Measurements from ENCODE around the gene HLA-DPB1. TPM values are rescaled to one million over a fixed set of nuclear protein-coding genes. Genes with fewer than 3 reads are reported as not detected.

Gene HLA-DPB1
- 236 and 601 TPM in 2 replicates for total RNA-seq (2014; rRNA removed; shearing (Covaris generic); ENCODE audit: low replicate concordance)

DNA sequence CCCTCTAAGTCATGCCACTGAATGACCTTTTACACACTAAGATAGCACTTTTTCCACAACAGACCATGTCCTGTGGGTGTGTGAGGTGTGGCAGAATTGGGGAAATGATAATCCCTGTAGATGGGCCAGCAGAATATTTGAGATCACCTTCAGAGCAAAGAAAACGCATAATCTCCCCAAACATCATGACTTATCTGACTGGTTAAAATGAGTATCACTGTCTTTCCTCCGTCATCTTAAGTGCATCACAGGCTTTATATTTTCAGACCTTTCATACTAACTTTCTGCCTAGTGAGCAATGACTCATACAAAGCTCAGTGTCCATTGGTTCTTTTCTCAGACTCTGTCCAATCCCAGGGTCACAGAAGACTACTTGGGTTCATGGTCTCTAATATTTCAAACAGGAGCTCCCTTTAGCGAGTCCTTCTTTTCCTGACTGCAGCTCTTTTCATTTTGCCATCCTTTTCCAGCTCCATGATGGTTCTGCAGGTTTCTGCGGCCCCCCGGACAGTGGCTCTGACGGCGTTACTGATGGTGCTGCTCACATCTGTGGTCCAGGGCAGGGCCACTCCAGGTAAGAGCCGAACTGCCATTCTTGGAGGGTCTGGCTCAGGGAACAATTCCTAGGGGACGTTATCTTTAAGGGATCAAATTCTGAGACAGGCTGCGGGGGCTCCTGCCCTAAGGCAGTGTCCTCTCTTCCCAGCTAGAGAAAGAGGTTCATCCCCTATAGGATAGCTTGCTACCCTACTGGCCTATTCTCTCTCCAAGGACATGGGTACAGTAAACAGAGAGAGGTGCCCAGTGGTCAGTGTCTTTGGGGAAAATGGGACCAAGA, at the start of gene HLA-DPB1:
TSS of gene HLA-DPB1 (plus strand) at position 423 of the 838 bp plus-strand sequence. CDS start at position 475, 52 bp downstream.
- peak within 1 kb of the TSS; percentile 82 for H3K9ac ChIP-seq (ENCODE audit: low read length)
- peaks cover 60% of the 10 kb centered on the region for H3K4me1 ChIP-seq (ENCODE audit: low read length)
- H3K79me2 ChIP-seq (ENCODE audit: low read length), result peaks cover 57% of the 10 kb centered on the region
- no peaks in the 10 kb centered on the region for H3K9me3 ChIP-seq (ENCODE audit: low read length)
- H2AFZ ChIP-seq (ENCODE audit: low read length), result peak within 1 kb of the TSS; percentile 46
- no peaks in the 10 kb centered on the region; the same call in 1 of the 2 replicates for H4K20me1 ChIP-seq (ENCODE audit: insufficient read depth, low read depth, low read length)
- peak within 1 kb of the TSS; percentile 79 for H3K4me3 ChIP-seq (ENCODE audit: low read length)
- peak; percentile 95 for DNase-seq
- H3K4me2 ChIP-seq (ENCODE audit: low read depth, low read length, poor library complexity, severe bottlenecking), result peak within 1 kb of the TSS; percentile 95
- no peaks in the 10 kb centered on the region for H3K9me2 ChIP-seq (replicated peaks; ENCODE audit: insufficient read depth, low read length)
- H3K36me3 ChIP-seq (ENCODE audit: insufficient read depth, low read length), result 0 out of 2 replicates have a peak, but pooled peaks cover 8% of the 10 kb centered on the region
- H3K27ac ChIP-seq (ENCODE audit: low read length), result peak within 1 kb of the TSS; percentile 85
- no peaks in the 10 kb centered on the region for H3K27me3 ChIP-seq (ENCODE audit: low read length)

DNA sequence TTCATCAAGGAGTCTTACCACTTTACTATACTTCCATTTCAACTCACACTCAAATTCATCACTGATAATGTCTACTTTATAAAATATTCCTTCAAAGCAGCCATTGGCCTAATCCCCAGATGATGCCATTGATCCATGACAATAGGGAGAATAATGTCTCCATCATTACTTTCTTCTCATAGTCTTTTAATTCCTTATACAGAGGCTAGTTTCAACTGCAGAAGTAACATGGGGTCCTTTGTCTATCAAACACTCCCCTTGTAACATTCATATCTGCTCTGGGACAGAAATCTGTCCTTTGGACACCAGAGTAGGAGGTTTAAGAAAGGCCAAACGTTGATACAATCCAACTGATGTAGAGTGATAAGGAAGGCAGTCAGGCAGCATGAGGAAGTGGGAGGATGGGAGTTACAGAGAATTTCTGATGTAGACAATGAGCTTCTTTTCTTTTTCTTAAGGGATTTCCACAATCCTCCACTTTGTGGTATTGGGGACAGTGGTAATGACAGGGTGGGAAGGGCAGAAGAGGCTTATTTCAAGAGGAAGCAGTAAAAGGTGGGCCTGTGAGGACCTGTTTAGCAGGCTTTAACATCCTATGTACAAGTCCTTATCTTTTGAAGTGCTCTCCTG, 47.5 kb upstream of the HLA-DPB1 start:
- DNase-seq, result peak; percentile 70
- no peaks in the 10 kb centered on the region for H3K36me3 ChIP-seq (ENCODE audit: insufficient read depth, low read length)
- H3K4me3 ChIP-seq (ENCODE audit: low read length), result peak overlapping the region; percentile 21
- H3K4me1 ChIP-seq (ENCODE audit: low read length), result peaks cover 48% of the 10 kb centered on the region
- no peaks in the 10 kb centered on the region for H3K9me2 ChIP-seq (replicated peaks; ENCODE audit: insufficient read depth, low read length)
- peak overlapping the region; percentile 80 for H2AFZ ChIP-seq (ENCODE audit: low read length)
- no peaks in the 10 kb centered on the region for H3K27me3 ChIP-seq (ENCODE audit: low read length)
- H4K20me1 ChIP-seq (ENCODE audit: insufficient read depth, low read depth, low read length), result no peaks in the 10 kb centered on the region
- peak overlapping the region; percentile 60 for H3K4me2 ChIP-seq (ENCODE audit: low read depth, low read length, poor library complexity, severe bottlenecking)
- H3K9ac ChIP-seq (ENCODE audit: low read length), result peak overlapping the region; percentile 65
- H3K79me2 ChIP-seq (ENCODE audit: low read length), result no peaks in the 10 kb centered on the region
- no peaks in the 10 kb centered on the region for H3K9me3 ChIP-seq (ENCODE audit: low read length)
- peak overlapping the region; percentile 95 for H3K27ac ChIP-seq (ENCODE audit: low read length)

DNA sequence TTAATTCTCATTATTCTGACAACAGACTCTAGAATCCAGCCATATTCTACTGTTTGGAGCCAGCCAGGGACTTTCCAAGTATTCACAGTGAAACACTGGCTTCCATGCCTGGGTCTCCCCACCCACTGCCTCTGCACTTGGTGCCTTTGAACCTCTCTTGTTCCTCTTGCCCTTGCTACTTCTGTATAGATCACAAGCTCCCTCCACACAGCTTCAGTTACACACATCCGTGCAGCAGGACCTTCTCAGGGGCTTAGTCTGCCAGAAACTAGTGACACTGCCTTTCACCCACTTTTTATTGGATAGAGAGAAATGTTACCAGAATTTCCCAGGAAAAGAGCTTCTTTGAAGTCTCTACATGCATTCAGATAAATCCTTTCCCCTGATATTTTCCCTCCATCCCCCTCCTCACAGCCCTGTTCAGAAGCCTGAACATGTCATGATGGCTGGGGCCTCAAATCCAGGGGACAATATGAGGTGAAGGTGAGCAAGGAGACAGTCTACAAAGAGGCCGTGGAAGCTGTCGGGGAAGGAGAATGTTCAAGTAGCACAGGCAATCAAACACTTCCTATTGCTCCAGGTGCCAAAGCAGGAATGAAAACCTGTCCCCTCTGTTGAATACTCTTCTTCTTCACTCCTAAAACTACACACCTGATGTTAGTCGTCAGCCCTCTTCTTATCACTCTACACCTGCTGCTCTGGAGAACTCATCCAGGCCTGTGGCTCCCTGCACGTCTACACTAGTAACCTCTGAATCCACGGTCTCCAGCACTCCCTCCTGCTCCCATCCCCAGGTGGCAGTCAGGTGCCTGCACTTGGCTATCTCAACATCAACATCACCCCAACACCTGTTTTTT, 46.2 kb upstream of the HLA-DPB1 start:
- H2AFZ ChIP-seq (ENCODE audit: low read length), result peak overlapping the region; percentile 76
- H3K36me3 ChIP-seq (ENCODE audit: insufficient read depth, low read length), result no peaks in the 10 kb centered on the region
- peak overlapping the region; percentile 65 for H3K9ac ChIP-seq (ENCODE audit: low read length)
- H4K20me1 ChIP-seq (ENCODE audit: insufficient read depth, low read depth, low read length), result no peaks in the 10 kb centered on the region
- H3K4me2 ChIP-seq (ENCODE audit: low read depth, low read length, poor library complexity, severe bottlenecking), result peak overlapping the region; percentile 60
- H3K27ac ChIP-seq (ENCODE audit: low read length), result peak overlapping the region; percentile 95
- peaks cover 48% of the 10 kb centered on the region for H3K4me1 ChIP-seq (ENCODE audit: low read length)
- H3K4me3 ChIP-seq (ENCODE audit: low read length), result peak overlapping the region; percentile 26; the same call in 1 of the 2 replicates
- peak; percentile 93 for DNase-seq
- H3K27me3 ChIP-seq (ENCODE audit: low read length), result no peaks in the 10 kb centered on the region
- no peaks in the 10 kb centered on the region for H3K79me2 ChIP-seq (ENCODE audit: low read length)
- 0 out of 2 replicates have a peak, but pooled peaks cover under 1% of the 10 kb centered on the region for H3K9me3 ChIP-seq (ENCODE audit: low read length)
- H3K9me2 ChIP-seq (replicated peaks; ENCODE audit: insufficient read depth, low read length), result no peaks in the 10 kb centered on the region

DNA sequence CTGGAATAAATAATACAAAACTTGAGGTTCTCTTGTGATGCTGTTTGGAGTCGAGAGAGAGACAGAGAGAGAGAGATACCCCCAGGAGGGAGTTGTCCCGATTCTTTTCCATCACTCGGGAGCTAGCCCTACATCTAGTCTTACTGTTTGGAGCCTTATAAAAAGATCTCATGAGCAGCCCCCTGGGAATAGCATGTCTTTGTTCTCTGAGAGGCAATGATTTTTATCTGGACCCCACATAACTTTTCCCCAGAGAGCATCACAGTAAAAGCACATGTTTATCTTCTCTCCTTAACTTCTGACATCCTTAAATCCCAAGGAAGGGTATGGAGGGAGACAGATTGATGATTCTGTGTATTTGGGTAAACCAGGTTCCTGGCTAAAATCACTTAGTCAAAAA, 45.5 kb upstream of the HLA-DPB1 start:
- H3K9ac ChIP-seq (ENCODE audit: low read length), result peak overlapping the region; percentile 65
- H2AFZ ChIP-seq (ENCODE audit: low read length), result peak overlapping the region; percentile 76; the same call in 1 of the 2 replicates

DNA sequence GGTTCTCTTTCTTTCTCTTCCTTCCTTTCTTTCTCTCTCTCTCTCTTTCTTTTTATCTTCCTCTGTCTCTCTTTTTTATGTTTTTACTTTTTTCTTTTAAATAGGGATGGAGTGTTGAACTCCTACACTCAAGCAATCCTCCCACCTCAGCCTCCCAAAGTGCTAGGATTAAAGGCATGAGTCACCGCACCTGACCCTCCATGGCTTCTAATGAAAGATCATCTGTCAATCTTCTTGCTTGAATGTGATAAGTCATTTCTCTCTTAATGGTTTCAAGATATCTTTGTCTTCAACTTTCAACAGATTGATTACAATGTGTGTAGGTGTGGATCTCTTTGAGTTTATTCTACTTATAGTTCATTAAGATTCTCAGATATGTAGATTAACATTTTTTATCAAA, 41.2 kb upstream of the HLA-DPB1 start:
- H3K4me3 ChIP-seq (ENCODE audit: low read length), result no peak overlapping the region
- H3K9ac ChIP-seq (ENCODE audit: low read length), result no peak overlapping the region
- H3K36me3 ChIP-seq (ENCODE audit: insufficient read depth, low read length), result no peaks in the 10 kb centered on the region
- no peaks in the 10 kb centered on the region for H3K27me3 ChIP-seq (ENCODE audit: low read length)
- H3K9me3 ChIP-seq (ENCODE audit: low read length), result peaks cover 12% of the 10 kb centered on the region
- H3K9me2 ChIP-seq (replicated peaks; ENCODE audit: insufficient read depth, low read length), result no peaks in the 10 kb centered on the region
- peaks cover 21% of the 10 kb centered on the region for H3K4me1 ChIP-seq (ENCODE audit: low read length)
- no peak overlapping the region for H3K27ac ChIP-seq (ENCODE audit: low read length)
- DNase-seq, result no peak
- no peak overlapping the region for H3K4me2 ChIP-seq (ENCODE audit: low read depth, low read length, poor library complexity, severe bottlenecking)
- H2AFZ ChIP-seq (ENCODE audit: low read length), result no peak overlapping the region
- H3K79me2 ChIP-seq (ENCODE audit: low read length), result no peaks in the 10 kb centered on the region
- no peaks in the 10 kb centered on the region for H4K20me1 ChIP-seq (ENCODE audit: insufficient read depth, low read depth, low read length)

More for the DNA sequence above, 45.5 kb upstream of the HLA-DPB1 start:
- H3K4me1 ChIP-seq (ENCODE audit: low read length), result peaks cover 48% of the 10 kb centered on the region
- no peaks in the 10 kb centered on the region for H3K9me2 ChIP-seq (replicated peaks; ENCODE audit: insufficient read depth, low read length)
- H3K27ac ChIP-seq (ENCODE audit: low read length), result peak overlapping the region; percentile 95
- H3K4me2 ChIP-seq (ENCODE audit: low read depth, low read length, poor library complexity, severe bottlenecking), result peak overlapping the region; percentile 60
- peak; percentile 65 for DNase-seq
- peaks cover 7% of the 10 kb centered on the region for H3K9me3 ChIP-seq (ENCODE audit: low read length)
- no peaks in the 10 kb centered on the region for H3K36me3 ChIP-seq (ENCODE audit: insufficient read depth, low read length)
- peak overlapping the region; percentile 8 for H3K4me3 ChIP-seq (ENCODE audit: low read length)
- no peaks in the 10 kb centered on the region for H4K20me1 ChIP-seq (ENCODE audit: insufficient read depth, low read depth, low read length)
- H3K27me3 ChIP-seq (ENCODE audit: low read length), result no peaks in the 10 kb centered on the region
- H3K79me2 ChIP-seq (ENCODE audit: low read length), result no peaks in the 10 kb centered on the region

DNA sequence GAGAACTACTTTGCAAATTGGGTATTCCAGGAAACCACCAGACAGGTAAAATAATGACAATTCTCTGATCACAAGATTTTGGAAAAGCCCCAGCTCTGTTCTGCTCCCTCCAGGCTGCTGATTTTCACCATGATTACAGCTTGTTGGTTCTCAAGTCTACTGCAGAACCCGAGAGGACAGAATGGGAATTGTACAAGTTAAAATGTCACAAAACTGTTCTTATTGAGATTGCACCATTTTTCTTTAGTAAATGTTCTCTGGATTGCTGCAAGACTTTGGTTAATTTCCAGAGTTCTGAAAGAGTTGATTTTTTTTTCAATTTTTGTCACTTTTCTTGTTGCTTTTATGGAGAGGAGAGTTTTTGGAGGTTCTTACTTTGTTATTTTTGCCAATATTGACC, 39.3 kb upstream of the HLA-DPB1 start:
- H3K9me2 ChIP-seq (replicated peaks; ENCODE audit: insufficient read depth, low read length), result no peaks in the 10 kb centered on the region

DNA sequence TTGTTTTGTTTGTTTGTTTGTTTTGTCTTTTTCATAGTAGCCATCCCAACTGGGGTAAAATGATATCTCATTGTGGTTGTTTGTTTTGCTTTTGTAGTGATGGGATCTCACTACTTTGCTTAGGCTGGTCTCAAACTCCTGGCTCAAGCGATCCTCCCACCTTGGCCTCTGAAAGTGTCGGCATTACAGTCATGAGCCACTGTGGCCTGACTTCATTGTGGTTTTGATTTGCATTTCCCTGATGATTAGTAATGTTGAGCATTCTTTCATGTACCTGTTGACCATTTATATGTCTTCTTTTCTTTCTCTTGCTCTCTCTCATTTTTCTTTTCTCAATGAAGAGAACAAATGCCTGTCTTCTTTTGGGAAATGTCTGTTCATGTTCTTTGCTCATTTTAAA, 35.6 kb upstream of the HLA-DPB1 start:
- H3K36me3 ChIP-seq (ENCODE audit: insufficient read depth, low read length), result no peaks in the 10 kb centered on the region
- H3K4me3 ChIP-seq (ENCODE audit: low read length), result no peak overlapping the region
- no peaks in the 10 kb centered on the region for H3K27me3 ChIP-seq (ENCODE audit: low read length)
- no peaks in the 10 kb centered on the region for H3K79me2 ChIP-seq (ENCODE audit: low read length)
- no peak overlapping the region for H2AFZ ChIP-seq (ENCODE audit: low read length)
- DNase-seq, result no peak
- H3K4me2 ChIP-seq (ENCODE audit: low read depth, low read length, poor library complexity, severe bottlenecking), result no peak overlapping the region
- peaks cover 5% of the 10 kb centered on the region for H3K4me1 ChIP-seq (ENCODE audit: low read length)
- no peak overlapping the region for H3K9ac ChIP-seq (ENCODE audit: low read length)
- H4K20me1 ChIP-seq (ENCODE audit: insufficient read depth, low read depth, low read length), result no peaks in the 10 kb centered on the region
- H3K9me3 ChIP-seq (ENCODE audit: low read length), result peaks cover 5% of the 10 kb centered on the region
- H3K9me2 ChIP-seq (replicated peaks; ENCODE audit: insufficient read depth, low read length), result no peaks in the 10 kb centered on the region
- H3K27ac ChIP-seq (ENCODE audit: low read length), result no peak overlapping the region

More for the DNA sequence above, 39.3 kb upstream of the HLA-DPB1 start:
- DNase-seq, result no peak
- peaks cover 12% of the 10 kb centered on the region for H3K9me3 ChIP-seq (ENCODE audit: low read length)
- H3K4me1 ChIP-seq (ENCODE audit: low read length), result peaks cover 7% of the 10 kb centered on the region
- H3K9ac ChIP-seq (ENCODE audit: low read length), result no peak overlapping the region
- no peaks in the 10 kb centered on the region for H4K20me1 ChIP-seq (ENCODE audit: insufficient read depth, low read depth, low read length)
- H3K36me3 ChIP-seq (ENCODE audit: insufficient read depth, low read length), result no peaks in the 10 kb centered on the region
- no peak overlapping the region for H2AFZ ChIP-seq (ENCODE audit: low read length)
- H3K27me3 ChIP-seq (ENCODE audit: low read length), result no peaks in the 10 kb centered on the region
- H3K27ac ChIP-seq (ENCODE audit: low read length), result no peak overlapping the region
- no peak overlapping the region for H3K4me2 ChIP-seq (ENCODE audit: low read depth, low read length, poor library complexity, severe bottlenecking)
- no peak overlapping the region for H3K4me3 ChIP-seq (ENCODE audit: low read length)
- H3K79me2 ChIP-seq (ENCODE audit: low read length), result no peaks in the 10 kb centered on the region

Measured in Karpas-422 (cell line).